Lower lobe of right lung (tissue), 2 donors: Measurements from ENCODE around the gene SLC34A1. TPM values are rescaled to one million over a fixed set of nuclear protein-coding genes. Genes with fewer than 3 reads are reported as not detected.

Experiments used
- ATAC-seq, 2 donors: fragments of 200-7000 bp; cut with Tn5 transposase; one replicate each; pipeline ENCODE4 v1.9.1; 2020 to 2022; ENCODE audit warnings: mild to moderate bottlenecking in 2 of 2, moderate library complexity in 2 of 2
- DNase-seq: peaks from one replicate; pipeline ENCODE4 v3.0.0-alpha.2; 2020
- H3K27ac ChIP-seq: fragments of 200-600 bp; one replicate; pipeline ENCODE4 v1.8.0; 2022
- H3K27me3 ChIP-seq: fragments of 200-600 bp; one replicate; pipeline ENCODE4 v1.8.0; 2022; ENCODE audit warnings: low read depth
- H3K36me3 ChIP-seq: fragments of 200-600 bp; one replicate; pipeline ENCODE4 v1.8.0; 2022; ENCODE audit warnings: mild to moderate bottlenecking
- H3K4me1 ChIP-seq: fragments of 200-600 bp; one replicate; pipeline ENCODE4 v1.8.0; 2022
- H3K4me3 ChIP-seq: fragments of 200-600 bp; one replicate; pipeline ENCODE4 v1.8.0; 2022; ENCODE audit warnings: mild to moderate bottlenecking
- H3K9me3 ChIP-seq: fragments of 200-600 bp; one replicate; pipeline ENCODE4 v1.8.0; 2022
- intact Hi-C: fragments of 100-400 bp; cut with DNase I; formaldehyde crosslinking; loops from one replicate; pipeline ENCODE4 v1.11.0; 2022
- total RNA-seq: library from RNA; stranded (reverse); fragmentation: NEBNext Ultra II Directional; extraction: Animal tissue kit (Norgen Biotek cat#: 25700); gene quantifications from one replicate; pipeline ENCODE4 v1.2.1, GENCODE V29; 2021
- TF ChIP-seq, protein P1 (sequence below): fragments of 200-600 bp; IDR thresholded peaks from one replicate; pipeline ENCODE4 v1.8.0; 2022; ENCODE audit warnings: antibody characterized with exemption, mild to moderate bottlenecking
- donor health status: DM: no; HTN: yes; CAD: no; lungs with severe emphysema.

The SLC34A1 gene
- total RNA-seq, 1 donor from 2014 or later = not detected

DNA sequence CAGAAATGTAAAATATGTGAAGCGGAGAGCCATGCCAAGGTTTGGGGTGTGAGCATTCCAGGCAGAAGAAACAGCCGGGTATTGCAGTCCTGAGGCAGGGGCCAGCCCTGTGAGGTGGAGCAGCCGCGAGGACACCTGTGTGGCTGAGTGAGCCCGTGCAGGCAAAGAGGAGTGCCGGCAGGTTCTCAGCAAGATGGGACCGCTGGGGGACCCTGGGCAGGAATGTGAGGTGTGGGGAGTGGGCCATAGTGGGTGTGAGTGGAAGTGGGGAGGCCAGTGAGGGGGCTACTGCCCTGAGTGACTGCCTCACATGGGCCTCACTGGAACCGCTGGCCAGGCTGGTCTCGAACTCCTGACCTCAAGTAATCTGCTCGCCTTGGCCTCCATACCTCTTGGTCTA is 54.2 kb downstream of the SLC34A1 start:
- Histone ChIP-seq H3K36me3 (peaks cover 88% of the 10 kb centered on the region), H3K27me3 (no peaks in the 10 kb centered on the region), H3K4me3 (no peak overlapping the region), H3K9me3 (no peaks in the 10 kb centered on the region), H3K4me1 (no peaks in the 10 kb centered on the region), H3K27ac (no peak overlapping the region)
- ATAC-seq (no peak), DNase-seq (no peak)
- intact Hi-C loops = no loop called here
- TF ChIP-seq, protein P1, sequence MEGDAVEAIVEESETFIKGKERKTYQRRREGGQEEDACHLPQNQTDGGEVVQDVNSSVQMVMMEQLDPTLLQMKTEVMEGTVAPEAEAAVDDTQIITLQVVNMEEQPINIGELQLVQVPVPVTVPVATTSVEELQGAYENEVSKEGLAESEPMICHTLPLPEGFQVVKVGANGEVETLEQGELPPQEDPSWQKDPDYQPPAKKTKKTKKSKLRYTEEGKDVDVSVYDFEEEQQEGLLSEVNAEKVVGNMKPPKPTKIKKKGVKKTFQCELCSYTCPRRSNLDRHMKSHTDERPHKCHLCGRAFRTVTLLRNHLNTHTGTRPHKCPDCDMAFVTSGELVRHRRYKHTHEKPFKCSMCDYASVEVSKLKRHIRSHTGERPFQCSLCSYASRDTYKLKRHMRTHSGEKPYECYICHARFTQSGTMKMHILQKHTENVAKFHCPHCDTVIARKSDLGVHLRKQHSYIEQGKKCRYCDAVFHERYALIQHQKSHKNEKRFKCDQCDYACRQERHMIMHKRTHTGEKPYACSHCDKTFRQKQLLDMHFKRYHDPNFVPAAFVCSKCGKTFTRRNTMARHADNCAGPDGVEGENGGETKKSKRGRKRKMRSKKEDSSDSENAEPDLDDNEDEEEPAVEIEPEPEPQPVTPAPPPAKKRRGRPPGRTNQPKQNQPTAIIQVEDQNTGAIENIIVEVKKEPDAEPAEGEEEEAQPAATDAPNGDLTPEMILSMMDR = no peak

DNA sequence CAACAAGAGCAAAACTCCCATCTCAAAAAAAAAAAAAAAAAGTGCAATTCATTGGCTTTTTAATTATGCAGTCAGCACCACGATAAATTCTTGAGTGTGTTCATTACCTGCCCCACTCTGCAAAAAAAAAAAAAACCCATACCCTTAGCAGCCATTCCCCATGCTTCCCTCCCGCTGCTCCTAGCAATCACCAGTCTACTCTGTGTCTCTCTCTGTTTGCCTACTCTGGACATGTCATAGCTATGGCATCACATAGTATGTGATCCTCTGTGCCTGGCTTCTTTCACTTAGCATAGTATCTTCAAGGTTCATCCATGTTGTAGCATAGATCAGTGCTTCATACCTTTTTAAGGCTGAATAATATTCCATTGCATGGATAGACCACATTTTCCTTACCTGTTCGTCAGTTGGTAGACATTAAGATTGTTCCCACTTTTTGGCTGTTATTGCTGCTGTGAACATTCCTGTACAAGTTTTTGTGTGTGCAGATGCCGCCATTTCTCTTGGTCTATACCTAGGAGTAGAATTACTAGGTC is 55.4 kb downstream of the SLC34A1 start:
- DNase-seq = no peak
- H3K36me3 ChIP-seq = peaks cover 77% of the 10 kb centered on the region
- H3K27ac ChIP-seq = no peak overlapping the region
- no peaks in the 10 kb centered on the region for H3K27me3 ChIP-seq
- intact Hi-C loops = no loop called here
- TF ChIP-seq, protein P1 = no peak
- H3K4me1 ChIP-seq = no peaks in the 10 kb centered on the region
- no peak for ATAC-seq
- no peak overlapping the region for H3K4me3 ChIP-seq
- no peaks in the 10 kb centered on the region for H3K9me3 ChIP-seq

DNA sequence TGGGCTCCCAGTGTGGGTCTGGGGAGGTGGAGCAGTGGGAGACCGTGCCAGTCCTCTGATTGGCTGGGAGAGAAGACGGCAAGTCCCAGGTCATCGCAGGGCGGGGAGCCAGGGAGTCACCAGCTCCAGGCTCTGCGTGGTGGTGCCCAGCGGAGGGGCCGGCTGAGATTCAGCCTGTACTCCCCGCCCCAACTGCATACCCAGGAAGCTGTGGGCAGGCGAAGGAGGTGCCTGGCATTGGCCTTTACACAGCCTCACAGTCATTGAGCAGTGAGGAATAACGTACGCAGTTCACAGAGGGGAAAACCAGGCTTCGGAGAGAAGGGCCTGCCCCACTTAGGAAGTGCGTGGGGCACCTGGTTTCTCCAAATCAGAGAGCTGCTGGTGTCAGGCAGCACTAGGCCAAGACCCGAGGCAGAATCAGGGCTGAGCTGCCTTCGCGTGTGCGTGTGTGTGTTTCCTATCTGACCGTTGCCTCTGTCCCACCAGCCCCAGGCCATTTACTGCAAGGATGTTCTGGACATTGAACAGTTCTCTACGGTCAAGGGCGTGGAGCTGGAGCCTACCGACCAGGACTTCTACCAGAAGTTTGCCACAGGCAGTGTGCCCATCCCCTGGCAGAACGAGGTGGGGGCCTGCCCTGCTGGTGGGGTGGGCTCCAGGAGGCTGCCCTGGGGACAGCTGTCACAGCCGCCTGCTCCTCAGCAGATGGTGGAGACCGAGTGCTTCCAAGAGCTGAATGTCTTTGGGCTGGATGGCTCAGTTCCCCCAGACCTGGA is 56.2 kb downstream of the SLC34A1 start:
- H3K27me3 ChIP-seq = no peaks in the 10 kb centered on the region
- ATAC-seq = no peak
- H3K4me3 ChIP-seq = no peak overlapping the region
- H3K4me1 ChIP-seq = peaks cover 2% of the 10 kb centered on the region
- TF ChIP-seq, protein P1 = no peak
- H3K9me3 ChIP-seq = no peaks in the 10 kb centered on the region
- DNase-seq = no peak
- intact Hi-C loops = no loop called here
- no peak overlapping the region for H3K27ac ChIP-seq
- peaks cover 69% of the 10 kb centered on the region for H3K36me3 ChIP-seq

DNA sequence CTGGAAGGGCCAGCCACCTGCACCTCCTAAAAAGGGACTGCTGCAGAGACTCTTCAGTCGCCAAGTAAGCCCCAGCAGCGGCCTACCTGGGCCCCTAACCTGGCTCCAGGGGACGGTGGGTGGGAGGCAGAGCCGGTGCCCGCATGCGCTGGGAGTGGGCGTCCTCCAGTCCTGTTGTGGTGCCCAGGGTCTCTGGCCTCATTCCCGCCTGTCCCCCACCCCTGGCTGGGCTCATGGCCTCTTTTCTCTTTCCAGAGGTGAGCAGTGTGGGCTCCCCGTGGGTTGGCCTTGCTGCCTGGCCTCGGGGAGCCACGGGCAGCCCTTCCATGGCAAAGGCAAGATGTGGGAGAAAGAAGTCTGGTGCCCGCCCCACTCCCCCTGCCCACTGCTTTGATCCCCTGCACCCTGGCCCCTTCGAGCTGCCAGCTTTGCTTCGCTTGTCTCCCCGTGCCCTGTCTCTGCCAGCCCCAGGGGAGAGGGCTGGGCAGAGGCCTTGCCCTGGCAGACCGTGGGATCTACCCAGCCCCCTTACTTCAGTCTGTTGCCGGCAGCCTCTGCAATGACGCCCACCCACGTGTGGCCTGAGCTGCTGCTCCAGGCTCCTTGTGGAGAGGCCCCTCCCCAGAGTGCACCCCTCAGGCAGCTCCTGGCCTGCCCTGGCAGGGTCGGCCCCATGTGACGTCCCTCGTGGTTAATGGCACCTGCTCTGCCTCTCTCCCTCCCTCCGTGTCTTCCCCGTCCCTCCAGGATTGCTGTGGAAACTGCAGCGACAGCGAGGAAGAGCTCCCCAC is 57.0 kb downstream of the SLC34A1 start:
- H3K9me3 ChIP-seq = no peaks in the 10 kb centered on the region
- TF ChIP-seq, protein P1 = no peak
- H3K27me3 ChIP-seq = no peaks in the 10 kb centered on the region
- no peak overlapping the region for H3K4me3 ChIP-seq
- intact Hi-C loops = no loop called here
- DNase-seq (no peak), ATAC-seq (no peak)
- peaks cover 61% of the 10 kb centered on the region for H3K36me3 ChIP-seq
- peaks cover 10% of the 10 kb centered on the region for H3K4me1 ChIP-seq
- no peak overlapping the region for H3K27ac ChIP-seq

DNA sequence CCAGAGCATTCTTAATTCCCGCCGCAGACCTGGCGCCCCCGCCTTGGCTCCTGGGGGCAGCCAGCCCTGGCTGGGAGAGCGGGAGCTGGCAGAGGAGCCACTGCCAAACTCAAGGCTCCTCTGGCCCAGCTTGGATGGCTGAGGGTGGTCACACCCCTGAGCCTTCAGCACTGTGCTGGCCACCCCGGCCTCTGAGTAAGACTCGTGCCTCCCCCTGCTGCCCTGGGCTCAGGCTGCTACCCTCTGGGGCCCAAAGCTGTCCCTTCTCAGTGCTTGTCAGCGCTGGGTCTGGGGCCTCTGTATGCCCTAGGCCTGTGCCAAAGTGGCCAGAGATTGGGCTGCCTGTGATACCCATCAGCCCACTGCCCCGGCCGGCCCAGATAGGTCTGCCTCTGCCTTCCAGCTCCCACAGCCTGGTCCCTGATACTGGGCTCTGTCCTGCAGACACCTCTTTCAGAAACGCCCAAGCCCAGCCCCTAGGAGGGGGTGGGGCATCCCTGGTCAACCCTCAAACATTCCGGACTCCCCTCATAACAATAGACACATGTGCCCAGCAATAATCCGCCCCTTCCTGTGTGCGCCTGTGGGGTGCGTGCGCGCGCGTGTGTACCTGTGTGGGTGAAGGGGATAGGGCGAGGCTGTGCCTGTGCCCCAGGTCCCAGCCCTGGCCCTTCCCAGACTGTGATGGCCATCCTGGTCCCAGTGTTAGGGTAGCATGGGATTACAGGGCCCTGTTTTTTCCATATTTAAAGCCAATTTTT is 58.0 kb downstream of the SLC34A1 start:
- H3K27me3 ChIP-seq = no peaks in the 10 kb centered on the region
- peaks cover 16% of the 10 kb centered on the region for H3K4me1 ChIP-seq
- DNase-seq (no peak), ATAC-seq (no peak)
- H3K4me3 ChIP-seq = no peak overlapping the region
- TF ChIP-seq, protein P1 = no peak
- peaks cover 51% of the 10 kb centered on the region for H3K36me3 ChIP-seq
- intact Hi-C loops = no loop called here
- no peak overlapping the region for H3K27ac ChIP-seq
- H3K9me3 ChIP-seq = no peaks in the 10 kb centered on the region
